Endothelial cell of hepatic sinusoid (primary cell): ENCODE data around the gene TFEB.

Source experiments
- in situ Hi-C: cut with HindIII; loops from 2 replicates; pipeline ENCODE4 v1.10.0; 2017; ENCODE audit warnings: low sequenced_read_pairs

The TFEB gene

GRCh38 chr6:41694815-41695526 is 40.4 kb downstream of the TFEB start:
- in situ Hi-C loops = loop anchor here (5.0 to 10.0 kb wide), 3 partner anchors 60 to 103 kb away; partner anchors contain the start of genes PRICKLE4 and TOMM6

GRCh38 chr6:41693281-41694240 is 41.8 kb downstream of the TFEB start:
- in situ Hi-C loops = loop anchor here (5.0 to 10.0 kb wide), 3 partner anchors 61 to 101 kb away; partner anchors contain the start of genes PRICKLE4 and TOMM6

- in situ Hi-C loops = loop anchor here (5.0 to 10.0 kb wide), 3 partner anchors 62 to 100 kb away; partner anchors contain the start of genes PRICKLE4 and TOMM6
Observed at GRCh38 chr6:41692730-41693129, 42.7 kb downstream of the TFEB start.

GRCh38 chr6:41692080-41692675 is 43.2 kb downstream of the TFEB start:
- in situ Hi-C loops = loop anchor here (5.0 to 10.0 kb wide), 3 partner anchors 63 to 100 kb away; partner anchors contain the start of genes PRICKLE4 and TOMM6

GRCh38 chr6:41691426-41692079 is 43.9 kb downstream of the TFEB start:
- in situ Hi-C loops = loop anchor here (5.0 to 10.0 kb wide), 3 partner anchors 63 to 99 kb away; partner anchors contain the start of genes PRICKLE4 and TOMM6

GRCh38 chr6:41690541-41691330 is 44.7 kb downstream of the TFEB start:
- in situ Hi-C loops = loop anchor here (5.0 to 10.0 kb wide), 3 partner anchors 64 to 98 kb away; partner anchors contain the start of genes PRICKLE4 and TOMM6

- in situ Hi-C loops = loop anchor here (5.0 to 10.0 kb wide), 3 partner anchors 65 to 97 kb away; partner anchors contain the start of genes PRICKLE4 and TOMM6
Observed at GRCh38 chr6:41689171-41690008, 46.0 kb downstream of the TFEB start.

GRCh38 chr6:41688256-41688965 is 47.0 kb downstream of the TFEB start:
- in situ Hi-C loops = no loop called here

GRCh38 chr6:41687501-41688175 is 47.8 kb downstream of the TFEB start:
- in situ Hi-C loops = no loop called here

GRCh38 chr6:41685641-41686380 is 49.6 kb downstream of the TFEB start:
- in situ Hi-C loops = no loop called here

- in situ Hi-C loops = no loop called here
Observed at GRCh38 chr6:41684311-41685180, 50.9 kb downstream of the TFEB start.

- in situ Hi-C loops = no loop called here
Observed at GRCh38 chr6:41683523-41684310, 51.7 kb downstream of the TFEB start.

- in situ Hi-C loops = no loop called here
Observed at GRCh38 chr6:41683273-41683522, 52.2 kb downstream of the TFEB start.

- in situ Hi-C loops = no loop called here
Observed at GRCh38 chr6:41682497-41683272, 52.7 kb downstream of the TFEB start.
